H1 (cell line): ENCODE data around the gene CPHXL2. TPM values are rescaled to one million over a fixed set of nuclear protein-coding genes. Genes with fewer than 3 reads are reported as not detected.

ENCODE experiments used
- CTCF ChIA-PET: fragments of 300-600 bp; sonication (Branson Sonifier 250); formaldehyde crosslinking; loops from one replicate; lab custom pipeline; 2021; ENCODE audit not compliant: partially characterized antibody; lab: Charles Lee
- POLR2A ChIA-PET: fragments of 300-600 bp; sonication (Branson Sonifier 250); formaldehyde crosslinking; loops from one replicate; lab custom pipeline; 2021; ENCODE audit warnings: inconsistent platforms; ENCODE audit not compliant: partially characterized antibody; lab: Charles Lee
- DNase-seq, 2 experiments: peaks; one replicate each; pipeline versions ENCODE4 v3.0.0 to v3.0.0-alpha.2; 2010 to 2022; ENCODE audit warnings: low spot score in 2 of 2, low read depth in 1 of 2, mixed read lengths in 1 of 2
- FAIRE-seq: peaks from 2 replicates; lab custom pipeline; 2011; peaks lifted over from hg19 to GRCh38; lab: Jason Lieb, UNC
- H2AFZ ChIP-seq: 2 replicates; pipeline ENCODE4 v1.8.1; 2012; ENCODE audit warnings: low read length, inconsistent platforms
- H2AK5ac ChIP-seq: 2 replicates; pipeline ENCODE4 v1.6.1; 2013; ENCODE audit warnings: low read depth, low read length
- H2BK120ac ChIP-seq: replicated peaks from 2 replicates; pipeline ENCODE3; 2013; ENCODE audit warnings: low read depth, low read length, inconsistent platforms
- H2BK12ac ChIP-seq: 2 replicates; pipeline ENCODE4 v1.6.1; 2013; ENCODE audit warnings: low read depth, low read length
- H2BK15ac ChIP-seq: 2 replicates; pipeline ENCODE4 v1.6.1; 2013; ENCODE audit warnings: low read length
- H2BK20ac ChIP-seq: 2 replicates; pipeline ENCODE4 v1.6.1; 2013; ENCODE audit warnings: low read length
- H2BK5ac ChIP-seq: 2 replicates; pipeline ENCODE4 v1.6.1; 2013; ENCODE audit warnings: low read depth, low read length
- H3K14ac ChIP-seq: 2 replicates; pipeline ENCODE4 v1.6.1; 2013; ENCODE audit warnings: inconsistent platforms; ENCODE audit not compliant: insufficient read length
- H3K18ac ChIP-seq: 2 replicates; pipeline ENCODE4 v1.6.1; 2013; ENCODE audit warnings: low read length; ENCODE audit errors: extremely low read depth
- H3K23ac ChIP-seq: 2 replicates; pipeline ENCODE4 v1.6.1; 2013; ENCODE audit warnings: inconsistent platforms; ENCODE audit not compliant: insufficient read length
- H3K23me2 ChIP-seq: 2 replicates; pipeline ENCODE4 v1.6.1; 2013; ENCODE audit warnings: low read depth, low read length
- H3K27ac ChIP-seq: 2 replicates; pipeline ENCODE4 v1.6.1; 2011; ENCODE audit warnings: low read depth, low read length, inconsistent platforms
- H3K27me3 ChIP-seq, 4 experiments: replicated peaks in 1 of 4; 1 replicate in 1 of 4; 2 replicates in 3 of 4; pipeline versions ENCODE4 v1.6.1 to v1.8.1; 2011 to 2013; ENCODE audit warnings: low read length in 3 of 4, mild to moderate bottlenecking in 3 of 4, inconsistent platforms in 2 of 4, mixed read lengths in 2 of 4, moderate library complexity in 1 of 4; ENCODE audit not compliant: control insufficient read depth in 3 of 4, insufficient read depth in 3 of 4; ENCODE audit errors: extremely low read depth in 1 of 4
- H3K36me3 ChIP-seq, 4 experiments: 2 replicates each; pipeline versions ENCODE4 v1.6.1 to v1.8.1; 2011 to 2013; ENCODE audit warnings: mild to moderate bottlenecking in 4 of 4, low read length in 3 of 4, moderate library complexity in 2 of 4, control low read depth in 1 of 4, inconsistent platforms in 1 of 4; ENCODE audit not compliant: insufficient read depth in 4 of 4, control insufficient read depth in 2 of 4
- H3K4ac ChIP-seq: replicated peaks from 2 replicates; pipeline ENCODE3; 2013; ENCODE audit warnings: low read length, low read depth, mixed read lengths, inconsistent platforms; ENCODE audit not compliant: insufficient read length
- H3K4me1 ChIP-seq, 4 experiments: replicated peaks in 1 of 4; 1 replicate in 1 of 4; 2 replicates in 3 of 4; pipeline versions ENCODE4 v1.6.1 to v1.8.1; 2011 to 2013; ENCODE audit warnings: low read length in 3 of 4, inconsistent platforms in 2 of 4, mixed read lengths in 1 of 4; ENCODE audit not compliant: insufficient read depth in 4 of 4, control insufficient read depth in 3 of 4
- H3K4me2 ChIP-seq, 2 experiments: 2 replicates each; pipeline versions ENCODE4 v1.6.1 to v1.8.1; 2011 to 2013; ENCODE audit warnings: low read depth in 2 of 2, low read length in 2 of 2, control low read depth in 1 of 2, inconsistent platforms in 1 of 2, mild to moderate bottlenecking in 1 of 2; ENCODE audit not compliant: insufficient read depth in 1 of 2
- H3K4me3 ChIP-seq, 4 experiments: fragments of 200-600, 300-600 bp in 1 of 4; sonication (generic), shearing (Covaris generic), sonication (Bioruptor Twin) in 1 of 4; 2 replicates each; pipeline versions ENCODE4 v1.5.1 to v1.8.1; 2011 to 2016; ENCODE audit warnings: low read length in 4 of 4, low read depth in 3 of 4, control low read depth in 2 of 4, inconsistent platforms in 2 of 4, mild to moderate bottlenecking in 2 of 4, mixed read lengths in 1 of 4, moderate library complexity in 1 of 4; ENCODE audit not compliant: insufficient read depth in 2 of 4; ENCODE audit errors: extremely low read depth in 1 of 4
- H3K56ac ChIP-seq: replicated peaks from 2 replicates; pipeline ENCODE3; 2013; ENCODE audit warnings: low read depth, mild to moderate bottlenecking, mixed read lengths, low read length, inconsistent platforms; ENCODE audit not compliant: insufficient read length
- H3K79me1 ChIP-seq: 2 replicates; pipeline ENCODE4 v1.6.1; 2013; ENCODE audit warnings: low read depth, low read length, control low read depth
- H3K79me2 ChIP-seq, 2 experiments: 2 replicates each; pipeline versions ENCODE4 v1.6.1 to v1.8.1; 2012 to 2013; ENCODE audit warnings: low read length in 2 of 2, mild to moderate bottlenecking in 2 of 2, inconsistent platforms in 1 of 2; ENCODE audit not compliant: insufficient read depth in 2 of 2, control insufficient read depth in 1 of 2
- H3K9ac ChIP-seq, 4 experiments: replicated peaks in 1 of 4; 1 replicate in 1 of 4; 2 replicates in 3 of 4; pipeline versions ENCODE4 v1.6.1 to v1.8.1; 2011 to 2013; ENCODE audit warnings: low read depth in 3 of 4, low read length in 3 of 4, control low read depth in 2 of 4, mild to moderate bottlenecking in 2 of 4, moderate library complexity in 2 of 4, inconsistent platforms in 1 of 4; ENCODE audit errors: extremely low read depth in 1 of 4
- H3K9me3 ChIP-seq, 2 experiments: 2 replicates each; pipeline versions ENCODE4 v1.6.1 to v1.8.1; 2012 to 2013; ENCODE audit warnings: mild to moderate bottlenecking in 2 of 2, moderate library complexity in 2 of 2, control low read depth in 1 of 2, inconsistent platforms in 1 of 2, low read depth in 1 of 2, low read length in 1 of 2, mixed read lengths in 1 of 2; ENCODE audit not compliant: insufficient read depth in 2 of 2
- H4K20me1 ChIP-seq, 2 experiments: replicated peaks in 1 of 2; 2 replicates each; pipeline versions ENCODE3 to v1.8.1; 2011 to 2013; ENCODE audit warnings: inconsistent platforms in 2 of 2, low read length in 2 of 2, mild to moderate bottlenecking in 1 of 2; ENCODE audit not compliant: insufficient read depth in 2 of 2, control insufficient read depth in 1 of 2
- H4K5ac ChIP-seq: 2 replicates; pipeline ENCODE4 v1.6.1; 2013; ENCODE audit warnings: low read length, low read depth, mixed read lengths, inconsistent platforms; ENCODE audit not compliant: insufficient read length
- H4K8ac ChIP-seq: 2 replicates; pipeline ENCODE4 v1.8.0; 2013; ENCODE audit warnings: mild to moderate bottlenecking, moderate library complexity, low read length, inconsistent platforms; ENCODE audit not compliant: insufficient read depth; ENCODE audit errors: extremely low read depth
- H4K91ac ChIP-seq: replicated peaks from 2 replicates; pipeline ENCODE3; 2013; ENCODE audit warnings: low read length, mixed read lengths, inconsistent platforms; ENCODE audit not compliant: insufficient read length
- CHD1 ChIP-seq: IDR thresholded peaks from 2 replicates; pipeline ENCODE4 v1.6.1; 2012; ENCODE audit warnings: low read depth, low read length, improper control_type of control experiment
- CTCF ChIP-seq, 3 experiments: IDR thresholded peaks; 1 replicate in 2 of 3; 2 replicates in 1 of 3; pipeline versions ENCODE4 v1.5.1 to v1.6.1; 2011; ENCODE audit warnings: low read length in 3 of 3, mild to moderate bottlenecking in 3 of 3, inconsistent platforms in 2 of 3, low read depth in 1 of 3, moderate library complexity in 1 of 3; ENCODE audit not compliant: insufficient read depth in 1 of 3; ENCODE audit errors: control extremely low read depth in 1 of 3
- RXRA ChIP-seq: IDR thresholded peaks from 2 replicates; pipeline ENCODE4 v1.6.1; 2011; ENCODE audit warnings: low read depth, mild to moderate bottlenecking, low read length, moderate library complexity; ENCODE audit not compliant: insufficient read depth
- SAP30 ChIP-seq: fragments of 300-600 bp; sonication (generic); IDR thresholded peaks from 2 replicates; pipeline ENCODE4 v1.7.1; 2012; ENCODE audit warnings: low read length, moderate library complexity, mild to moderate bottlenecking, inconsistent platforms; ENCODE audit not compliant: insufficient read depth, insufficient replicate concordance
- TCF12 ChIP-seq: IDR thresholded peaks from 2 replicates; pipeline ENCODE4 v1.6.1; 2011; ENCODE audit warnings: low read depth, mild to moderate bottlenecking, low read length
- USF2 ChIP-seq: IDR thresholded peaks from 2 replicates; pipeline ENCODE4 v1.6.1; 2011; ENCODE audit warnings: low read length, improper control_type of control experiment
- WGBS, 2 experiments: shearing (Covaris generic) in 1 of 2; methylation state at CpG; one replicate each; pipeline versions ENCODE4 v1.1.6 to v1.1.7; 2013 to 2015; ENCODE audit warnings: low lambda C conversion rate in 2 of 2, mixed read lengths in 2 of 2, inconsistent platforms in 1 of 2, low coverage in 1 of 2, missing lambda C conversion rate in 1 of 2; ENCODE audit not compliant: insufficient replicate concordance in 2 of 2, insufficient coverage in 1 of 2, insufficient read length in 1 of 2; ENCODE audit errors: extremely low coverage in 1 of 2, missing lambda C conversion rate in 1 of 2; 5-methylcytosine and 5-hydroxymethylcytosine counted together
- polyA plus RNA-seq, 7 experiments: library from polyadenylated mRNA; depleted of rRNA in 3 of 7; stranded (reverse) in 5 of 7; unstranded in 2 of 7; fragments of >200 nt in 5 of 7; fragments of 200-250 nt in 2 of 7; gene quantifications; 1 replicate in 5 of 7; 2 replicates in 1 of 7; 4 replicates in 1 of 7; pipeline versions ENCODE4 v1.2.1 to v1.2.3, GENCODE V29; 2011 to 2013; ENCODE audit warnings: missing spikeins in 2 of 7, mixed read lengths in 2 of 7
- total RNA-seq: library from RNA; stranded (reverse); fragmentation: NEBNext Ultra II Directional; extraction: Animal tissue kit (Norgen Biotek cat#: 25700); gene quantifications from 2 replicates; pipeline ENCODE4 v1.2.1, GENCODE V29; 2021

CPHXL2 gene
- total and polyA plus RNA-seq, 2 of the 8 experiments (the other 6 are each of a cell fraction or from before 2014, with no cell fraction given) = not detected

- CTCF ChIA-PET = no interaction called here
Measured at GRCh38 chr16:75614066-75614897, 62.5 kb downstream of the CPHXL2 start.

More at GRCh38 chr16:75614066-75614897, 62.5 kb downstream of the CPHXL2 start:
- no peak overlapping the region for H4K5ac ChIP-seq
- H2BK15ac ChIP-seq = no peak overlapping the region
- H2BK5ac ChIP-seq = no peak overlapping the region
- H3K9ac ChIP-seq = no peak overlapping the region
- H2AK5ac ChIP-seq = no peak overlapping the region
- H4K8ac ChIP-seq = no peak overlapping the region
- H2BK120ac ChIP-seq = no peak overlapping the region
- no peak overlapping the region for H4K91ac ChIP-seq
- no peak overlapping the region for H3K27ac ChIP-seq
- FAIRE-seq (no peak), DNase-seq (no peak)
- peaks cover 0 to 2% of the 10 kb centered on the region in 2 experiments for H4K20me1 ChIP-seq
- no peak overlapping the region for H3K18ac ChIP-seq
- no peaks in the 10 kb centered on the region for H3K4me1 ChIP-seq
- no peaks in the 10 kb centered on the region for H3K79me1 ChIP-seq
- H2BK20ac ChIP-seq = no peak overlapping the region
- H2BK12ac ChIP-seq = no peak overlapping the region
- peaks cover 7 to 66% (median 48%) of the 10 kb centered on the region in 4 experiments for H3K36me3 ChIP-seq
- no peak overlapping the region for H3K14ac ChIP-seq
- H3K23me2 ChIP-seq = no peaks in the 10 kb centered on the region
- WGBS, 2 experiments = 92% methylated on average over 4 of the region's 4 CpGs; no CpG with 5 or more reads in 1 of the 2 experiments
- no peak overlapping the region for H3K23ac ChIP-seq
- H3K4me2 ChIP-seq = no peak overlapping the region
- POLR2A ChIA-PET = interaction anchor here (2.4 kb wide), 1 partner anchor 8 kb away, joined by 12 read pairs; the partner anchor contains the start of gene ADAT1
- H3K27me3 ChIP-seq = no peaks in the 10 kb centered on the region
- no peak overlapping the region for H3K4me3 ChIP-seq
- no peaks in the 10 kb centered on the region for H3K9me3 ChIP-seq
- H2AFZ ChIP-seq = no peak overlapping the region
- no peaks in the 10 kb centered on the region for H3K79me2 ChIP-seq
- H3K56ac ChIP-seq = no peak overlapping the region
- no peak for TF ChIP-seq CTCF (IDR thresholded peaks at IDR 0.05; ENCODE audit: control extremely low read depth in 1 of 3, insufficient read depth in 1 of 3, low read depth in 1 of 3, low read length in 3 of 3)
- TF ChIP-seq RXRA = no peak
- no peak for TF ChIP-seq CHD1
- no peak for TF ChIP-seq TCF12
- no peak for TF ChIP-seq SAP30
- no peak for TF ChIP-seq USF2
- H3K4ac ChIP-seq = no peak overlapping the region
